Measurements from ENCODE around the gene CAMK1D.

Gene CAMK1D

GRCh38 chr10:12533723-12534122 lies 184.4 kb downstream of the CAMK1D start:
- TF ChIP-seq CTCF (IDR thresholded peaks at IDR 0.05) = no peak

- no peak for TF ChIP-seq CTCF (IDR thresholded peaks at IDR 0.05)
Measured at GRCh38 chr10:12534824-12535223, 185.5 kb downstream of the CAMK1D start.

- TF ChIP-seq CTCF (IDR thresholded peaks at IDR 0.05) = no peak
Measured at GRCh38 chr10:12535656-12536055, 186.3 kb downstream of the CAMK1D start.

GRCh38 chr10:12538491-12538995 lies 189.2 kb downstream of the CAMK1D start:
- no peak for TF ChIP-seq CTCF (IDR thresholded peaks at IDR 0.05)

GRCh38 chr10:12539350-12540164 lies 190.2 kb downstream of the CAMK1D start:
- no peak for TF ChIP-seq CTCF (IDR thresholded peaks at IDR 0.05)

GRCh38 chr10:12540341-12540781 lies 191.0 kb downstream of the CAMK1D start:
- no peak for TF ChIP-seq CTCF (IDR thresholded peaks at IDR 0.05)

- no peak for TF ChIP-seq CTCF (IDR thresholded peaks at IDR 0.05)
Measured at GRCh38 chr10:12541446-12542067, 192.2 kb downstream of the CAMK1D start.
